HG03521 (cell line): Measurements from ENCODE around the gene FAAP20.

ENCODE experiments used
- ATAC-seq: cut with Tn5 transposase; IDR thresholded peaks from one replicate; pipeline ENCODE4 v1.9.1; 2021; ENCODE audit warnings: mild to moderate bottlenecking, moderate library complexity; ENCODE audit not compliant: unreplicated experiment

Gene FAAP20

GRCh38 chr1:2197707-2198165 is 3.2 kb upstream of the FAAP20 start:
- no peak for ATAC-seq

- ATAC-seq, result no peak
Measured at GRCh38 chr1:2196901-2197638, 2.5 kb upstream of the FAAP20 start.

DNA sequence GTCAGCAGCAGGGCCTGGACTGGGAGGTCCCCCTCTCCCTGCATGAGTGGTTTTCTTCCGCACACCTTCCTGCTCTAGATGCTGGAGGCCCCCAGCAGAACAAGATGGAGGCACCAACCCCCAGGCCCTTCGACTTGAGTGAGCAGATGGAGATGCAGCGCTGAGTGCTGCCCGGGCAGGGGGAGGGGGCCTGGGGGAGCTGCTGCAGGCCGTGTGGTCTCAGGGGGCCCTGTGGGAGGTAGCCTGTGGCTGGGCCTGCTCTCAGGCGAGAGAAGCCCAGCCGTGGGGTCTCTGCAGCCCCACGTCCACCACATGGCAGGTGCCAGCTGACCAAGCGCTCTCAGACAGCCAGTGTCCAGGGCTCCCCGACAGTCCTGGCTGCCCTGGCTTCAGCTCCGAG is 1.2 kb upstream of the FAAP20 start:
- ATAC-seq, result no peak

DNA sequence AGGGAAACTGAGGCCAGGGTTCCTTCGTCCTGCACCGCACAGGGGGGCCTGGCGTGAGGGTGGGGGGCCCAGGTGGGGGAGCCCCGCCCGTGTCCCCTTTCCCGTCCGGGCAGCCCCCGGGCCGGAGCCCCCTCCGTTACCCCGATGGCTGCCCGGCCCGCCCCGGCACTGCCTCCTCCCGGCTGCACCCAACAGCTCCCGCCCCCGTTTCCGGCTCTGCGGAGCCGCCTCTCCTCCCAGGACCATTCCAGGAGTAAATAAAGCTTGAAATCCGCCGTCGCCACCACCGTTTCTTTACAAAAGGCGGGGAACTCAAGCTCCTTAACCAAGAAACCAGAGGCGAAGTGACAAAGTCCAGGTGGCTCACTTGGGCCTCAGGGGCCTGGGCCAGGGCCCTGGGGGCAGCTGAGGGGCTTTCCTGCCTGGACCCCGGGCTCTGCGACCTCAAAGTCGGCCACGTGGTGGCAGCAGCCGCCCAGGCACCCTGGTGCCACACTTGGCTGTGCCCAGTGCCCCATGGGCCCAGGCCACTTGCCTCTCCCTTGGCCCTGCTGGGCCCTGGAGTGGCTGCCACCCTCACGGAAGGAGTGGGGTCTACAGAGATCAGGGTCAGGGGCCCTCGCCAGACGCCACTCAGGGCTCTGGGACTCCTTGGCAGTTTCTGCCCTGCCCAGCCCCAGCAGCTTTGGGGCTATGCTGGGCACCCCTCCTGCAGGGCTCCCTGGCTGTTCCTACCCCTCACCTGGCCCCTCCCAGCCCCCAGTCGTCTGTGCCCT is 514 bp upstream of the FAAP20 start:
- peak; percentile 57 for ATAC-seq

GRCh38 chr1:2193514-2194281 is 874 bp downstream of the FAAP20 start:
- no peak for ATAC-seq

DNA sequence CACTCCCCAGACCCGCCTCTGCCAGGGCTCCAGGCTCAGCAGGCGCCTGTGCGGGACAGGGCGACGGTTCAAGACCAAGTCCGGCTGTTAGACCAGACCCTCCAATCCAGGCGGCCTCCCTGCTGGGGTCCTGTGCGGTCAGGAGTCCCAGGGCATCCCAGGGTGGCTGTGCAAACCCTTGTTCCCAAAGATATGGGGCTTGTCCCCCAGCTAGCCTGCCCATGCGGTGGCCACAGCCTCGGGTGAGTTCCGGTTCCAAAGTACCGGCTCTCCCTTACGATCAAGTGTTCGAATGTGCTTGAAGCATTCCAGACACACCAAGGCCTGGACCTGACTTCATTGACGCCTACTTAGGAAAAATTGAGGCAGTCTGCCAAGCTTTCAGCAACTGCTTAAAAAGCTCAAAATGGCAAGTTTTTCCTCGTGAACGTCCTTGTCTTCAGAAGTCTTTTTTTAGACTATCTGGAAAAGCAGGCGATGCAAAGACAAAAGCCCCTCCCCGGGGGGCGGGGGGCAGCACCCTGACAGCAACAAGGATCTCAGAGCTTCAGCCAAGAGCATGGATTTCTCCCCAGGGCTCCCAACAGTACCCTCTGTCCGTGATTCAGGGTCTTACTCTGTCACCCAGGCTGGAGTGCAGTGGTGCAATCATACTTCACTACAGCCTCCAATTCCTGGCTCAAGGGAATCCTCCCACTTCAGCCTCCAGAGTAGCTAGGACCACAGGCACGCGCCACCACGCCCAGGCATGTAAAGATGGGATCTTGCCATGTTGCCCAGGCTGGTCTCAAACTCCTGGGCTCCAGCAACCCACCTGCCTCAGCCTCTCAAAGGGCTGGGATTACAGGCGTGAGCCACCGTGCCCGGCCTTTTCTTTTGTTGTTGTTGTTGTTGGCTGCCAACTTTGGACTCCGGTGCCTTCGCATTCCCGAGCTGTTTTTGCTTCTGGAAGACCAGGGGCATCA is 2.3 kb downstream of the FAAP20 start:
- ATAC-seq, result no peak

DNA sequence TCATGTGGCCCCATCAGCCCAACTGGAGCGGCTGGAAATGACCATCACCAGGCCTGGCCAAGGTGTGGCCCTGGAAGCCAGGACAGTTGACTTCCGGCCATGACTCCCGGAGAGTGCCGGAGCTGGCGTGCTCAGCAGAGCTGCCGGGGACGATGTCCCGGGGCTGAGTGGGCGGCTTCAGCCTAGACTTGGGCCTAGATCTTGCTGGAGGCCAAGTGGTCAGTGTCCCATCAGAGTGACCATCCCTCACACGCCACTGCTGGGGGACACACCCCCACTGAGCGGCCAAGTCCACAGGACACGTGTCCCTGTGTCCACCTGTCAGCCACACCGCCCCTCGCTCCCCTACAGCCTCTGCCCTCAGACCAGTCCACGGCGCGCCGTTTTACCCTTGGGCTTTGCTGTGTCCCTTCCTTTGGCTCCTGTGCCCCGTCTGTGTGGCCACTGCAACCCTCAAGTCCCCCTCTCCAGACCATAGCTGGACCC is 4.0 kb downstream of the FAAP20 start:
- no peak for ATAC-seq

- ATAC-seq, result no peak
Measured at GRCh38 chr1:2189459-2190425, 4.8 kb downstream of the FAAP20 start.

GRCh38 chr1:2188336-2188735 is 6.2 kb downstream of the FAAP20 start:
- no peak for ATAC-seq

- no peak for ATAC-seq
Measured at GRCh38 chr1:2187619-2188018, 7.0 kb downstream of the FAAP20 start.

DNA sequence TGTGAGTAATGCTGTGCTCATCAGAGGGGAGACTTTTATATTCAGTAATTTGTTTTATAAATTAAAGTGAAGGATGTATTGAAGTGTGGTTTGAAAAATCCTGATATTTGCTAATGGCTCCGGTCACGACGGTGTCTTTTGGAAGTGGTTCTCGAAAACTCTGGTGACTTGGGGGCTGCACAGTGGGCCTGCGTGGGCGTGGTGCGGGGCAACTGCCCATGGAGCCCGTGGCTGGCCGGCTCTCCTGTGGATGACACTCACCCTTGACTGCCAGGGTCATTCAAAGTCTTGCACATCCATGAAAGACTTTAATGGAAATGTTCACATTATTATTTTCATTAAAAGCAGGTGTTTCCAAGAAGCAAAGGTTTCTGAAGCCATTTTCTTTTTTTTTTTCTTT is 7.7 kb downstream of the FAAP20 start:
- ATAC-seq, result no peak

- no peak for ATAC-seq
Measured at GRCh38 chr1:2185880-2186855, 8.4 kb downstream of the FAAP20 start.

GRCh38 chr1:2184934-2185333 is 9.6 kb downstream of the FAAP20 start:
- no peak for ATAC-seq

GRCh38 chr1:2184531-2184930 is 10.0 kb downstream of the FAAP20 start:
- no peak for ATAC-seq

DNA sequence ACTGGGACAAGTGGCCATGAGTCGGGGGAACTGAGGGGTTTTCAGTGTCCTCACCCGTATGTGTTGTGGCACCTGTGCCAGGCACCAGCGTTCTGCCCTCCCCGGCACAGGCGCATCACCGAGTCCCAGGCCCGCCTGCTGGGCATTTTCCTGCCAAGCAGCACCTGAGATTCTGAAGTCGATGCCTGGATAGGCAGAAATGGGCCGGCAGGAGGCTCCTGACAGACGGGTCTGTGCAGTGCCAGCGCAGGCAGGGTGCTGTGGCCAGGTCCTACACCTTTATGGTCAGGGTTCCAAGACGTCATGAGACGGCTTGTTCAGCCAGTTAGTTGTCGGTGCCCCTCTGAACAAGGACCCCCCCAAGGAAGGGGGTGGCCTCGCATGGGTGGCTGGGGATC is 10.6 kb downstream of the FAAP20 start:
- ATAC-seq, result no peak

DNA sequence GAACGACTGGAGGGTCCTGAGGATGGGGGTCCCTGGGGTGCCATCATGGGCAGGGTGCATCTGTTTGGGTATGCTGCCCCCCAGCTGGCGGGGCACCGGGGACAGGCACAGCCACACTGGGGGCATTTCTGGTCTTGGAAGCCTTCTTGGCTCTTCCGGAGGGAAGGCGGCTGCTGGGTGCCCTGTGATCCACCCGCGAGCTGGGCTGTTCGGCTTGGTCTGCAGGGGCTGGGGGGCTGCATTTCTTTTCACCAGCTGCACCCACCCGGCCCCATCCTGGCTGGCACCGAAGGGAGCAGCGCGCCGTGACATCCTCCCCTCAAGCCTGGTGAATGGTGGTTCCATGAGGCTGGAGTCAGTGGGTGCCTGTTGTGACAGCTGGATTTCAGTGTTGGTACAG is 12.2 kb downstream of the FAAP20 start:
- no peak for ATAC-seq

- no peak for ATAC-seq
Measured at GRCh38 chr1:2181752-2182151, 12.8 kb downstream of the FAAP20 start.

DNA sequence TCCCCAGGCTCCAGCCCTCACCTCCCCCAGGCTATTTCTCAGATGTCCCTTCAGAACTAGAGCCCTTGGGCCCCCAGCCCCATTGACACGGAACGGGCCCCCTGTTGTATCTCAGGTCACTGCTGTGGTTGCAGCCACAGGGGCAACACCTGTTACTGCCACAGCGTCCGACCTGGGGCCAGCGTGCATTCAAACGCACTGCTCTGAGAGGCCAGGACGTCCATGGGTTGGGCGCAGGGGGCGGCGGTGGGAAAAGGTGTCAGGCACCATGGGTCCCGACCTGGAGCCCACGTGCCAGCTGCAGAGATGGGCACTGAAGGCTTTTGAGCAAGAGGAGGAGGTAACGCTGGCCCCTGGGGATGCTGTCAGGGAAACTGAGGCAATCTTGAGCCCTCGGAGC is 13.3 kb downstream of the FAAP20 start:
- no peak for ATAC-seq
